ENCODE results near the gene RAD51.

GRCh38 chr15:40706121-40706520, 11.1 kb downstream of the RAD51 start:
- TF ChIP-seq ZNF197 (CRISPR knock-in tag; IDR thresholded peaks at IDR 0.05; ENCODE audit: low read depth) (no peak), SP2 (IDR thresholded peaks at IDR 0.05; ENCODE audit: extremely low read depth, low read depth, low read length, poor library complexity, severe bottlenecking) (no peak), CTCF (IDR thresholded peaks at IDR 0.05 in 2 of 3, conservative IDR thresholded peaks at IDR 0.05 in 1 of 3; ENCODE audit: insufficient read depth in 2 of 3, low read depth in 1 of 3, low read length in 3 of 3) (no peak), DMBX1 (CRISPR knock-in tag; IDR thresholded peaks at IDR 0.05; ENCODE audit: borderline replicate concordance) (no peak), ZNF274 (IDR thresholded peaks at IDR 0.05; ENCODE audit: borderline replicate concordance, low read depth, low read length) (no peak), POLR3G (IDR thresholded peaks at IDR 0.05; ENCODE audit: extremely low read depth, insufficient read length, insufficient replicate concordance) (no peak)
